Measurements from ENCODE around the gene BMPR1A. TPM values are rescaled to one million over a fixed set of nuclear protein-coding genes. Genes with fewer than 3 reads are reported as not detected.

Gene BMPR1A
- total and polyA plus RNA-seq, 10 of the 15 experiments (the other 5 are each of a cell fraction or from before 2014, with no cell fraction given): 2.3 to 22.7 (median 13.1) TPM

GRCh38 chr10:86941426-86941825 lies 185.0 kb downstream of the BMPR1A start (continued):
- TF ChIP-seq SPI1 (IDR thresholded peaks at IDR 0.05; ENCODE audit: borderline replicate concordance, insufficient read depth, low read depth, low read length): no peak

- ChIA-PET RAD21 (ENCODE audit: unreplicated experiment) (interaction anchor here (0.6 to 1.4 kb wide), 2 partner anchors 19 to 24 kb away, joined by 3 to 5 read pairs; no protein-coding TSS in a partner anchor), POLR2A (interaction anchor here (0.5 kb wide), 1 partner anchor 16 kb away, joined by 5 read pairs; the partner anchor contains the start of gene SNCG), SMC1A (ENCODE audit: uncharacterized antibody, unreplicated experiment) (interaction anchor here (0.8 to 1.7 kb wide), 2 partner anchors 10 to 152 kb away, joined by 3 to 4 read pairs; no protein-coding TSS in a partner anchor), CTCF (interaction anchor here (1.2 kb wide), 1 partner anchor 24 kb away, joined by 3 read pairs; no protein-coding TSS in a partner anchor)
- Histone ChIP-seq H3K9ac (ENCODE audit: control insufficient read depth, insufficient read depth, low read length) (no peak overlapping the region), H3K9me3 (replicated peaks; ENCODE audit: control insufficient read depth, insufficient read depth, low read length) (no peaks in the 10 kb centered on the region), H3K27me3 (replicated peaks in 1 of 2; ENCODE audit: control insufficient read depth in 2 of 2, insufficient read depth in 2 of 2, low read length in 1 of 2) (no peaks in the 10 kb centered on the region), H3K36me3 (ENCODE audit: control insufficient read depth in 2 of 2, insufficient read depth in 2 of 2, low read length in 1 of 2) (no peaks in the 10 kb centered on the region), H3K4me2 (ENCODE audit: control insufficient read depth, insufficient read depth) (no peak overlapping the region), H4K20me1 (ENCODE audit: control insufficient read depth, insufficient read depth) (no peaks in the 10 kb centered on the region), H3K79me2 (ENCODE audit: control insufficient read depth, insufficient read depth, low read length) (no peaks in the 10 kb centered on the region), H3K4me1 (ENCODE audit: control insufficient read depth, insufficient read depth, low read length) (no peaks in the 10 kb centered on the region; the same call in 1 of the 2 replicates), H3K4me3 (no peak overlapping the region), H3K27ac (ENCODE audit: control insufficient read depth, insufficient read depth) (no peak overlapping the region), H2AFZ (ENCODE audit: control insufficient read depth, low read depth, low read length) (no peak overlapping the region)
- in situ Hi-C loops (cut with MboI): no loop called here
- DNase-seq (ENCODE audit: low read depth, low spot score): no peak
- no TSS peak for BruUV-seq (replicated peaks)
- WGBS (ENCODE audit: insufficient coverage, insufficient replicate concordance, low lambda C conversion rate, missing lambda C conversion rate): 66% methylated on average over 14 of the region's 14 CpGs
- intact Hi-C loops (cut with micrococcal nuclease; ENCODE audit: unreplicated experiment): no loop called here
- ATAC-seq: no peak
- no peak for FAIRE-seq
- no peak for TF ChIP-seq RCOR1 (conservative IDR thresholded peaks at IDR 0.05; ENCODE audit: low read depth, low read length)
- no peak for TF ChIP-seq ZNF207 (IDR thresholded peaks at IDR 0.05; ENCODE audit: borderline replicate concordance)
- no peak for TF ChIP-seq HCFC1 (IDR thresholded peaks at IDR 0.05; ENCODE audit: low read length)
- TF ChIP-seq BHLHE40 (IDR thresholded peaks at IDR 0.05; ENCODE audit: borderline replicate concordance in 1 of 2, low read depth in 2 of 2, low read length in 1 of 2): no peak
- TF ChIP-seq PML (IDR thresholded peaks at IDR 0.05; ENCODE audit: low read length): no peak
- no peak for TF ChIP-seq ATF2 (IDR thresholded peaks at IDR 0.05; ENCODE audit: low read length)
- no peak for TF ChIP-seq IRF5 (IDR thresholded peaks at IDR 0.05; ENCODE audit: borderline replicate concordance)
- TF ChIP-seq USF1 (IDR thresholded peaks at IDR 0.05; ENCODE audit: borderline replicate concordance, extremely low read length, insufficient read depth, low read depth, low read length): no peak
- no peak for TF ChIP-seq IRF3 (IDR thresholded peaks at IDR 0.05)
- TF ChIP-seq SIX5 (IDR thresholded peaks at IDR 0.05; ENCODE audit: low read depth, low read length, severe bottlenecking): no peak
- no peak for TF ChIP-seq NRF1 (conservative IDR thresholded peaks at IDR 0.05; ENCODE audit: low read depth, low read length)
- TF ChIP-seq ZZZ3 (IDR thresholded peaks at IDR 0.05; ENCODE audit: control insufficient read depth, insufficient read length, low read depth): no peak
- TF ChIP-seq MYB (IDR thresholded peaks at IDR 0.05; ENCODE audit: borderline replicate concordance, low read depth, low read length): no peak
- no peak for TF ChIP-seq YY1 (IDR thresholded peaks at IDR 0.05; ENCODE audit: low read depth, low read length)
- no peak for TF ChIP-seq TARDBP (IDR thresholded peaks at IDR 0.05; ENCODE audit: borderline replicate concordance)
- no peak for TF ChIP-seq MEF2A (IDR thresholded peaks at IDR 0.05; ENCODE audit: insufficient read depth, low read depth, low read length)
- TF ChIP-seq NBN (IDR thresholded peaks at IDR 0.05): no peak
- no peak for TF ChIP-seq MTA2 (IDR thresholded peaks at IDR 0.05; ENCODE audit: low read depth)
These were observed 185.6 kb downstream of the BMPR1A start for GRCh38 chr10:86941991-86942421.

Measured in GM12878 (cell line).